ENCODE measurements around the gene ATP1B1. TPM values are rescaled to one million over a fixed set of nuclear protein-coding genes. Genes with fewer than 3 reads are reported as not detected.

The ATP1B1 gene
- polyA plus RNA-seq (ENCODE audit: insufficient read length in 12 of 12) = 100 to 1,000 TPM in 1 of 12 donors, 10 to 100 TPM in 11; 16.0 to 388 (median 21.9) TPM
- long read RNA-seq, donor 1, transcript ATP1B1-201 (6 exons, 1,883 nt) = major isoform, 33 of 91 reads
- long read RNA-seq, donor 1, partial matches to known transcripts = 58 of 91 reads
- long read RNA-seq, donor 1, other reads (novel, unspliced or antisense) = 0 of 91 reads
- long read RNA-seq, donor 2, partial matches to known transcripts = 0 of 3 reads
- long read RNA-seq, donor 2, other reads (novel, unspliced or antisense) = 0 of 3 reads
- long read RNA-seq, donor 3, partial matches to known transcripts = 0 of 4 reads
- long read RNA-seq, donor 3, other reads (novel, unspliced or antisense) = 0 of 4 reads
- long read RNA-seq, donor 4, partial matches to known transcripts = 0 of 1 reads
- long read RNA-seq, donor 4, other reads (novel, unspliced or antisense) = 0 of 1 reads
- long read RNA-seq, donor 5, transcript ATP1B1-201 (6 exons, 1,883 nt) = major isoform, 11 of 11 reads
- long read RNA-seq, donor 5, partial matches to known transcripts = 0 of 11 reads
- long read RNA-seq, donor 5, other reads (novel, unspliced or antisense) = 0 of 11 reads
- long read RNA-seq, donor 6, partial matches to known transcripts = 5 of 6 reads
- long read RNA-seq, donor 6, other reads (novel, unspliced or antisense) = 0 of 6 reads
- long read RNA-seq, donor 7, partial matches to known transcripts = 0 of 4 reads
- long read RNA-seq, donor 7, other reads (novel, unspliced or antisense) = 0 of 4 reads
- long read RNA-seq, donor 8, transcript ATP1B1-201 (6 exons, 1,883 nt) = major isoform, 7 of 7 reads
- long read RNA-seq, donor 8, partial matches to known transcripts = 0 of 7 reads
- long read RNA-seq, donor 8, other reads (novel, unspliced or antisense) = 0 of 7 reads
- long read RNA-seq, donor 9, partial matches to known transcripts = 0 of 3 reads
- long read RNA-seq, donor 9, other reads (novel, unspliced or antisense) = 0 of 3 reads
- long read RNA-seq, donor 10, transcript ATP1B1-201 (6 exons, 1,883 nt) = major isoform, 8 of 8 reads
- long read RNA-seq, donor 10, partial matches to known transcripts = 0 of 8 reads
- long read RNA-seq, donor 10, other reads (novel, unspliced or antisense) = 0 of 8 reads
- long read RNA-seq, donor 11, transcript ATP1B1-201 (6 exons, 1,883 nt) = major isoform, 6 of 6 reads
- long read RNA-seq, donor 11, partial matches to known transcripts = 0 of 6 reads
- long read RNA-seq, donor 11, other reads (novel, unspliced or antisense) = 0 of 6 reads

DNA sequence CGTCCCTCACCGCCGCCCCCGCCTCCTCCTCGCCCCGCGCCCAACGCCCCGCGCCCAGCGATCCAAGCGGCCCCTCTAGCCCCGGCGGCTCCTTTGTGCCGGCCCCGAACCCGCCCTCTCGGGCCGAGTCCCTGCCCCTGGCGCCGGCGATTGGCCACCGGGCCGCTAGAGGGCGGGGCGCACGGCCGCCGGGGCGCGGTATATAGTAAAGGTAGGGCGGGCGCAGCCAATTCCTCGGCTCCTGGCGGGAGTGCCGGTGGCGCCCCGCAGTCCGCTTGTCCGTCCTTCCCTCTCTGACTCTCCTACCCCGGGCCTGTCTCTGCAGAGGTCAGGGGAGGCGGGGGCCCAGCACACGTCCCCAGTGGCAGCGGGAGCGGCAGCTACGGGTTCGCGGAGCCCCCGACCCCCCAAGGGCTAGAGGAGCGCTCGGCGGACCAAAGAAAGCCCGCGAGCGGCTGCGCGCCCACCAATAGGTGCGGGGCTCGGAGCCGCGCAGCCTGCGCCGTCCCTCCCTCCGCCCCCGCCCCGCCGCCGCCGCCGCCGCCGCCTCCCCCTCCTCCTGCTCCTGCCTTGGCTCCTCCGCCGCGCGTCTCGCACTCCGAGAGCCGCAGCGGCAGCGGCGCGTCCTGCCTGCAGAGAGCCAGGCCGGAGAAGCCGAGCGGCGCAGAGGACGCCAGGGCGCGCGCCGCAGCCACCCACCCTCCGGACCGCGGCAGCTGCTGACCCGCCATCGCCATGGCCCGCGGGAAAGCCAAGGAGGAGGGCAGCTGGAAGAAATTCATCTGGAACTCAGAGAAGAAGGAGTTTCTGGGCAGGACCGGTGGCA lies at the start of gene ATP1B1:
Gene ATP1B1 (plus strand): TSS at position 596 of the 826 bp plus-strand sequence. CDS start 140 bp downstream, at position 736.
- DNase-seq = peak; percentile 81

DNA sequence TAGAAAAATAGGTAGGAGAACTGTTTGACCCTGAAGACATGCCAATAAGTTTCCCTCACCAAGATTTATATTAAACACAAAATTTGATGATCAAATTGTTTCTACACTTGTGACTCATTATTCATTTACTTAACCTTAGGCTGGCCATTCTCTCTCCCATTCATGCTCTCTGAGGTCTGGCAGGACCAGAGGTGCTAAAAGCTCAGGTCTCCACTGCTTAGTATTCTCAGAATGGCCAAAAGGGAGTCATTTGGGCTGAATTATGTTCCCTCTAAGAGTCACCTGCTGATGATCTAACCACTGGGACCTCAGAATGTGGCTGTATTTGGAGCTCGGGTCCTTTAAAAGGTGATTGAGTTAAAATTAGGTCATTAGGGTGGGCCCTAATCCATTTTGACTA lies 47.1 kb upstream of the ATP1B1 start:
- DNase-seq = no peak

DNA sequence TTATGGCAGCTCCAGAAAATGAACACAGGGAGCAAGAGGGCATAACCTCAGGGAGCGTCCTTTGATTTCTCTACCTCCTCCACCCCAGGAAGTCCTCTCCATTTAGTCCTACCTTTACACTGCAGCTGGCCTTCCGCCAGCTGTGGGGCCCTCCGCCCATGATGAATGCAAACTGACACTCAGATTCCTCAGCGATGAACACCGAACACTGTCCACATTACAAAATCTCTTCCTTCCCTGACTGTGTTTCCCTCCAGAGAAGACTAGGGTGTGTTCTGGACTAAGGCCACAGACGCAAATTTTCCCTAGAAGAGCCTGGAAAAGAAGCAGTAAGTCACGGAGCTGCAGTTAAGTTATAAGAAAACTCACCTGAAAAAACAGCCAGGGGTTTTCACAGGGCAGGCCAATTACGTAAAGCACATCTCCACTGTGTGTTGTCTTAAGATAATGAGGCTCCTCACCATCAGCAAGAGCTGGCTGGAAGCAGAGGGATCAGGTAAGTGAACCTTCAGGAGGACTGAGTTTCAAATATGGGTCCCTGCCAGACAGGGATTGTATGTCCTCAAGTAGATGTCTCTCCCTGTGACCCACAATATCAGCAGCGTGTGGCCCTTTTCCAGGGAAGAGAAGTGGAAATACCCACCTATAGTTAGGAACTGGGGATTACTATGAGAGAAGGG lies 46.3 kb upstream of the ATP1B1 start:
- peak; percentile 63 for DNase-seq

GRCh38 chr1:169060919-169061639 lies 45.4 kb upstream of the ATP1B1 start:
- peak; percentile 65 for DNase-seq

- DNase-seq = no peak
Measured at GRCh38 chr1:169062152-169062551, 44.3 kb upstream of the ATP1B1 start.

- DNase-seq = no peak
Measured at GRCh38 chr1:169064103-169064502, 42.4 kb upstream of the ATP1B1 start.

- no peak for DNase-seq
Measured at GRCh38 chr1:169070547-169070946, 35.9 kb upstream of the ATP1B1 start.

- DNase-seq = no peak
Measured at GRCh38 chr1:169070958-169071357, 35.5 kb upstream of the ATP1B1 start.

DNA sequence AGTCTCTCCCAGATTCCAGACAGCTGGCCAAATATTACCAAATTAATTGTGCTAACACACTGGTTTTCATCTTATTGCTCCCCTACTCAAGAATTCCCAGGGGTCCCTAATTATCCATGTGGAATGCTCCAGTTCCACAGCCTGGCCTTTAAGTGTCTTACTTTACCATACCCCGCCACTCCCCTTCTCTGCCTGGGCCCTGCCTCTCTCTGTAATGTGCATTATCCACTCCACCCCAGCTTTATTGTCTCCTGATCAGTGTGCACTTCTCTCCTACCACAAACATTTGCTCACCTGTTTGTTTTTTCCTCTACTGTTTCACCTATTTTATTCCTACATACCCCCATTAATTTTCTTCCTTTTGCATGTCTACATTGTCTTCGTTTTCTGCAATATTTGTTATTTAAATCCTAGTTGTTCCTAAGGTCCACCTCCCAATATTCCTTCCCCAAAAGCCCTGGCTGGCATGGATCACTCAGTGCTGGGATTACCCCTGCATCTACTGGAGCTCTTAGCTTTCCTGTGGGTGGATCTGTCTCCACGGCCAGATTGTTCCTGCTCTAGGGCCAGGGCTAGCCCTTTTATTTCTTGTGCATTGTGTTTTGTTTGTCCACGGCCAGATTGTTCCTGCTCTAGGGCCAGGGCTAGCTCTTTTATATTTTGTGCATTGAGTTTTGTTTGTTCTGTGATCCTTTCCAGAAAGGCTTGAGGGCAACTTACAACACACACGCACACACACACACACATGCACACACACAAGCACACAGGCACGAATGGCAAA lies 33.4 kb upstream of the ATP1B1 start:
- no peak for DNase-seq

GRCh38 chr1:169078163-169078883 lies 28.2 kb upstream of the ATP1B1 start:
- no peak for DNase-seq

- no peak for DNase-seq
Measured at GRCh38 chr1:169081503-169082123, 24.9 kb upstream of the ATP1B1 start.

DNA sequence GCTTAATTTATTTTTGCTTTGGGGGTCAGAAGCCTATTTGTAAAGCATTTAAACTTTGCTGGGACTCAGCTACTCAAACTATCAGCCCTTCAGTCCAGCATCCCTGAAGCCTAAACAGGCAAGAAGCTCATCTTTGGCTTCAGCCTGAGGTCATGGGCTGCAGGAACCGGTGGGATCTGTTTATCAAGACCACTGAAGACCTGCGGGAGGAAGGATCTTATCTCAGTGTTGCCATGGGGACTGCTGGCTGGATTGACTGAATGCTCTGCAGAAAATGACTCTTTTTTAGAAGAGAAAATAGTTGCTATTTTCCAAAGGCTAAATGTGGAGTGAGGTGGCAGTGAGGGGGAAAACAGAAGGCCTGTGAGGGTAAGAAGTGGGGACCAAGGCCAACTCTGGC lies 20.6 kb upstream of the ATP1B1 start:
- DNase-seq = no peak

DNA sequence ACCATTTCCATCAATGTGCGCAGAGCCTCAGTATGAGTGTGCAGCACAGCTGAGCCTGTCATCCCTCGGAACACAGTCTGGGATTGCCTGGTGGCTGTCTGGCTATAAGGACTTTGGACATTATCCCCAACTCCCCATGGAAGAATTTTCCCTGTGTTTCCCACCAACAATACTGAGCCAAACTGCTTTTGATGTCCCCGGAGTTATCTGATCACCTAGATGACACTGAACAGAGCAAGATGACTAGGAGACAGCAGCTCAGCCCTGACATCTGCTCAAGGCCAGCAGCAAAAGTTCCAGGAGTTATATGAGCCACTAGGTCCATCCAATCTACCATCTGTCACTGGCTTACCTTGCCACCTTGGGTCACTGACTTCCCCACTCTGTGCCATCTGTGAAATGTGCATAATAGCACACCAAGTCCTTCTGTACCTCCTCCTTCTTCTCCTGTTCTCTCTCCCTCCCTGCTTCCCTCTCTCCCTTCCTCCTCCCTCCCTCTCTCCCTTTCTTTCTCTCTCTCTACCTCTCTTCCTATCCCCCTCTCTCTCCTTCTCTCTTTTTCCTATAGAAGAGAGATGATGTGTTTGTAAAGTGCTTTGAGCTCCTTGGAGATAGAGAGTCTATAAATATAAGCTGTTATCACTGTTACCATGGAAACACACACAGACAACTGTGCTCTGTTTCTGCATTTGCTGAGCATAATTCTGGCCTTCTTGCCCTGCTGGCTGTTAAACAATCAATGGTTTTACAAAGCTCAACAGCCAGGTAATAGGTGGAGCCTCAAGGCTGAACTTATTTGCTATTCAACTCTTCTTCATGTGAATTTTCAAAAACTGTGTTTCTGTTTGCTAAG lies 19.7 kb upstream of the ATP1B1 start:
- DNase-seq = no peak

- no peak for DNase-seq
Measured at GRCh38 chr1:169087876-169088275, 18.6 kb upstream of the ATP1B1 start.

DNA sequence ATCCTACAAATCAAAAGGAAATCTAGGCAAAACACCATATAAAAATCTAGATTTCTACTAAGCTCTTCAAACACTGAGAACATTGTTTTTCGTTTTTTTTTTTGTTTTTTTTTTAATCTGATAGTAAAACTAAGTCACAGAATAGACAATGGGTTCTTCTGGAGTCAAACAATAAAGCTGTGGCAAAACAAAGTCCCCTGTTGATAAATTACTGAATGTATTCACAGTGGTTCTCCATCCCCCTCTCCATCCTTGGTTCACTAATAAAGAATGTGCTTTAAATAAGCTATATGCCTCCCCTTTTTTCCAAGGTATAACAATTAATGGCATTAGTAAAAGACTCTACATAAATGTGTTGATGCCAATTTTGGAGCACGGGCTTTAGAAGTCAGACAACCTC lies 16.7 kb upstream of the ATP1B1 start:
- no peak for DNase-seq

DNA sequence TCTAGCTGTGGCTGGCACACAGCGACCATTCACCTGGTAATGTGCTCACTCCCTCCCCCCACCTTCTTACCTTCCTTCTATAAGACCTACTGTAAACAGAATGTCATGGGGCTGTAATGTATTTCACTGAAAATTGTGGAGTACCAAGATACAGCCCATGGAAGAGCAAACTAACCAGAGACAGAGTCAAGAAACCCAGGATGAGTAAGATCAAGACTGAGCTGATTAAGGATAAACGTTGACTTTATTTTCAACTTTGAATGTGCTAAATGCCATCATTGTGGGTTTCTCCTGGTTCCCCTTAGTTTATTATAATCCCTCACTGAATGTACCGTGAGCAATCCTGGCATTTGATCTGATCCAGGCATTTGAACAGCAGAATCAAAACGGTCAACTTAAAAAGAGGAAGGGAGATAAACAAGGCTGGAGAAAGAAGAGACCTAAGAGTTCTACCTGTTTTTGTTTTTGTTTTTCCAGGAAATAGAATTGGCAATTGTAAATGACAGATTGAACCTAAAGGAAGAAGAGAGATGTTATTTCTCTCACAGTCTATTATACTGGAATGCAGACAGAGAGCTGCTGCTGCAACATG lies 16.1 kb upstream of the ATP1B1 start:
- DNase-seq = no peak
